OCI-LY7 (cell line): Measurements from ENCODE around the gene TBX21. TPM values are rescaled to one million over a fixed set of nuclear protein-coding genes. Genes with fewer than 3 reads are reported as not detected.

Experiments
- BruUV-seq: library from RNA; stranded (reverse); fragments of 400-500 nt; replicated peaks from 2 replicates; lab custom pipeline; 2021; lab: Mats Ljungman, UMichigan
- CTCF ChIA-PET: fragments of 300-600 bp; sonication (Branson Sonifier 250); formaldehyde crosslinking; loops from one replicate; lab custom pipeline; 2022; ENCODE audit warnings: antibody characterized with exemption; ENCODE audit not compliant: unreplicated experiment; lab: Charles Lee
- POLR2A ChIA-PET: fragments of 300-600 bp; sonication (Branson Sonifier 250); formaldehyde crosslinking; loops from one replicate; lab custom pipeline; 2022; ENCODE audit warnings: antibody characterized with exemption; lab: Charles Lee
- DNase-seq: peaks from one replicate; pipeline ENCODE4 v3.0.0-alpha.2; 2015; ENCODE audit warnings: low spot score
- H2AFZ ChIP-seq: fragments of 200-600 bp; sonication (generic), shearing (Covaris generic); 2 replicates; pipeline ENCODE4 v1.6.1; 2014; ENCODE audit warnings: mild to moderate bottlenecking, antibody characterized with exemption, low read length, moderate library complexity
- H3K27ac ChIP-seq: fragments of 200-600 bp; sonication (generic); 2 replicates; pipeline ENCODE4 v1.5.1; 2014; ENCODE audit warnings: mixed run types, low read depth, mild to moderate bottlenecking, moderate library complexity, low read length, inconsistent platforms; ENCODE audit not compliant: poor library complexity, severe bottlenecking
- H3K36me3 ChIP-seq: fragments of 200-600 bp; sonication (generic); 2 replicates; pipeline ENCODE4 v1.6.1; 2014; ENCODE audit warnings: mild to moderate bottlenecking, antibody characterized with exemption, low read length, moderate library complexity, mixed read lengths; ENCODE audit not compliant: insufficient read depth
- H3K4me1 ChIP-seq: fragments of 200-600 bp; sonication (generic); 2 replicates; pipeline ENCODE4 v1.5.1; 2014; ENCODE audit warnings: mild to moderate bottlenecking, low read length; ENCODE audit not compliant: insufficient read depth, poor library complexity, severe bottlenecking
- H3K4me2 ChIP-seq: fragments of 200-600 bp; sonication (generic); 2 replicates; pipeline ENCODE4 v1.6.1; 2014; ENCODE audit warnings: mild to moderate bottlenecking, low read length
- H3K4me3 ChIP-seq: fragments of 200-600 bp; sonication (generic); 2 replicates; pipeline ENCODE4 v1.5.1; 2014; ENCODE audit warnings: mild to moderate bottlenecking, low read depth, low read length; ENCODE audit not compliant: poor library complexity, severe bottlenecking
- H3K79me2 ChIP-seq: fragments of 200-600 bp; sonication (generic); 2 replicates; pipeline ENCODE4 v1.6.1; 2016; ENCODE audit warnings: low read depth, mild to moderate bottlenecking, low read length, moderate library complexity, mixed read lengths; ENCODE audit not compliant: insufficient read depth
- H3K9me2 ChIP-seq: fragments of 200-600 bp; sonication (generic); 2 replicates; pipeline ENCODE4 v1.6.1; 2016; ENCODE audit warnings: mild to moderate bottlenecking, low read length, mixed read lengths; ENCODE audit not compliant: insufficient read depth
- H3K9me3 ChIP-seq: fragments of 200-600 bp; sonication (generic); 2 replicates; pipeline ENCODE4 v1.6.1; 2014; ENCODE audit warnings: mild to moderate bottlenecking, mixed run types, low read length, mixed read lengths
- H4K20me1 ChIP-seq: fragments of 200-600 bp; sonication (generic); 2 replicates; pipeline ENCODE4 v1.6.1; 2014; ENCODE audit warnings: mild to moderate bottlenecking, antibody characterized with exemption, low read length, moderate library complexity, mixed read lengths; ENCODE audit not compliant: insufficient read depth
- CTCF ChIP-seq: fragments of 200-600 bp; sonication (generic); conservative IDR thresholded peaks from 2 replicates; pipeline ENCODE4 v1.5.1; 2014; ENCODE audit warnings: mild to moderate bottlenecking, antibody characterized with exemption, low read length, moderate library complexity, mixed read lengths
- EZH2phosphoT487 ChIP-seq: fragments of 200-600 bp; sonication (generic); IDR thresholded peaks from 2 replicates; pipeline ENCODE4 v1.6.1; 2018; ENCODE audit warnings: low read depth, borderline replicate concordance, mild to moderate bottlenecking, mixed run types, antibody characterized with exemption, low read length, moderate library complexity, mixed read lengths
- intact Hi-C: fragments of 100-400 bp; cut with micrococcal nuclease; formaldehyde crosslinking; loops from one replicate; pipeline ENCODE4 v1.10.0; 2022; ENCODE audit not compliant: unreplicated experiment
- total RNA-seq, 2 experiments: library from RNA; depleted of rRNA in 1 of 2; stranded (reverse); fragments of >200 nt in 1 of 2; shearing (Covaris generic) in 1 of 2; gene quantifications; 2 replicates each; pipeline ENCODE4 v1.2.3, GENCODE V29; 2014 to 2022

TBX21 gene
- total RNA-seq, 2 experiments from 2014 or later = not detected

GRCh38 chr17:47708864-47709541, 24.0 kb upstream of the TBX21 start:
- Histone ChIP-seq H3K9me2 (no peaks in the 10 kb centered on the region), H3K4me2 (no peak overlapping the region), H3K36me3 (no peaks in the 10 kb centered on the region), H3K79me2 (no peaks in the 10 kb centered on the region), H2AFZ (no peak overlapping the region), H3K9me3 (no peaks in the 10 kb centered on the region), H3K4me1 (peaks cover 20% of the 10 kb centered on the region), H4K20me1 (no peaks in the 10 kb centered on the region), H3K27ac (no peak overlapping the region), H3K4me3 (no peak overlapping the region)
- POLR2A ChIA-PET = no interaction called here
- intact Hi-C loops = no loop called here
- CTCF ChIA-PET = no interaction called here
- no TSS peak for BruUV-seq
- DNase-seq = no peak
- TF ChIP-seq CTCF (no peak), EZH2phosphoT487 (no peak)

GRCh38 chr17:47709594-47709993, 23.4 kb upstream of the TBX21 start:
- H3K36me3 ChIP-seq = no peaks in the 10 kb centered on the region
- no peaks in the 10 kb centered on the region for H3K9me3 ChIP-seq
- H3K9me2 ChIP-seq = no peaks in the 10 kb centered on the region
- H3K27ac ChIP-seq = no peak overlapping the region
- no peaks in the 10 kb centered on the region for H3K79me2 ChIP-seq
- H4K20me1 ChIP-seq = no peaks in the 10 kb centered on the region
- POLR2A ChIA-PET = no interaction called here
- BruUV-seq = no TSS peak
- H2AFZ ChIP-seq = no peak overlapping the region
- DNase-seq = no peak
- no peak overlapping the region for H3K4me2 ChIP-seq
- no peak overlapping the region for H3K4me3 ChIP-seq
- intact Hi-C loops = no loop called here
- H3K4me1 ChIP-seq = peaks cover 19% of the 10 kb centered on the region
- no peak for TF ChIP-seq EZH2phosphoT487
- no peak for TF ChIP-seq CTCF
- CTCF ChIA-PET = no interaction called here

GRCh38 chr17:47711366-47712099, 21.5 kb upstream of the TBX21 start:
- no peak overlapping the region for H2AFZ ChIP-seq
- peaks cover 14% of the 10 kb centered on the region for H3K4me1 ChIP-seq
- H3K4me2 ChIP-seq = no peak overlapping the region
- H4K20me1 ChIP-seq = no peaks in the 10 kb centered on the region
- ChIA-PET POLR2A (no interaction called here), CTCF (no interaction called here)
- DNase-seq = no peak
- TF ChIP-seq EZH2phosphoT487 (no peak), CTCF (no peak)
- no peaks in the 10 kb centered on the region for H3K9me2 ChIP-seq
- H3K27ac ChIP-seq = no peak overlapping the region
- intact Hi-C loops = no loop called here
- H3K79me2 ChIP-seq = no peaks in the 10 kb centered on the region
- no peaks in the 10 kb centered on the region for H3K36me3 ChIP-seq
- no peaks in the 10 kb centered on the region for H3K9me3 ChIP-seq
- H3K4me3 ChIP-seq = no peak overlapping the region
- TSS peak; percentile 55 for BruUV-seq
